IMR-90 (cell line): ENCODE data around the gene DHX40.
A peak's percentile ranks its signal among the peaks of the same experiment; 100 is the strongest.

Experiments used
- MAFK ChIP-seq: IDR thresholded peaks from 2 replicates; pipeline ENCODE4 v1.6.1; 2012; ENCODE audit warnings: low read depth, low read length, improper control_type of control experiment
- MXI1 ChIP-seq: IDR thresholded peaks from 2 replicates; pipeline ENCODE4 v1.6.1; 2012; ENCODE audit warnings: low read depth, mild to moderate bottlenecking, low read length, moderate library complexity, borderline replicate concordance
- POLR2A ChIP-seq: IDR thresholded peaks from 2 replicates; pipeline ENCODE4 v1.6.1; 2012; ENCODE audit warnings: mild to moderate bottlenecking, low read depth, low read length
- RFX5 ChIP-seq: IDR thresholded peaks from 2 replicates; pipeline ENCODE4 v1.8.0; 2012; ENCODE audit warnings: low read depth, mild to moderate bottlenecking, low read length, moderate library complexity
- SMC3 ChIP-seq: fragments of 150-350 bp; IDR thresholded peaks from 2 replicates; pipeline ENCODE4 v1.6.1; 2016; ENCODE audit warnings: low read depth, mild to moderate bottlenecking, antibody characterized with exemption, low read length, moderate library complexity
- TF ChIP-seq, protein P1 (sequence below): conservative IDR thresholded peaks from 2 replicates; pipeline ENCODE4 v1.5.1; 2012; ENCODE audit warnings: mild to moderate bottlenecking, low read depth, low read length, improper control_type of control experiment
- TF ChIP-seq, protein P2 (sequence below): fragments of 150-350 bp; IDR thresholded peaks from 2 replicates; pipeline ENCODE4 v1.6.1; 2017; ENCODE audit warnings: mild to moderate bottlenecking, antibody characterized with exemption, low read length, low read depth

- TF ChIP-seq, protein P1, sequence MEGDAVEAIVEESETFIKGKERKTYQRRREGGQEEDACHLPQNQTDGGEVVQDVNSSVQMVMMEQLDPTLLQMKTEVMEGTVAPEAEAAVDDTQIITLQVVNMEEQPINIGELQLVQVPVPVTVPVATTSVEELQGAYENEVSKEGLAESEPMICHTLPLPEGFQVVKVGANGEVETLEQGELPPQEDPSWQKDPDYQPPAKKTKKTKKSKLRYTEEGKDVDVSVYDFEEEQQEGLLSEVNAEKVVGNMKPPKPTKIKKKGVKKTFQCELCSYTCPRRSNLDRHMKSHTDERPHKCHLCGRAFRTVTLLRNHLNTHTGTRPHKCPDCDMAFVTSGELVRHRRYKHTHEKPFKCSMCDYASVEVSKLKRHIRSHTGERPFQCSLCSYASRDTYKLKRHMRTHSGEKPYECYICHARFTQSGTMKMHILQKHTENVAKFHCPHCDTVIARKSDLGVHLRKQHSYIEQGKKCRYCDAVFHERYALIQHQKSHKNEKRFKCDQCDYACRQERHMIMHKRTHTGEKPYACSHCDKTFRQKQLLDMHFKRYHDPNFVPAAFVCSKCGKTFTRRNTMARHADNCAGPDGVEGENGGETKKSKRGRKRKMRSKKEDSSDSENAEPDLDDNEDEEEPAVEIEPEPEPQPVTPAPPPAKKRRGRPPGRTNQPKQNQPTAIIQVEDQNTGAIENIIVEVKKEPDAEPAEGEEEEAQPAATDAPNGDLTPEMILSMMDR, result no peak
- TF ChIP-seq SMC3, result no peak
- TF ChIP-seq POLR2A, result no peak
- peak; percentile 94 for TF ChIP-seq RFX5
- no peak for TF ChIP-seq MAFK
- no peak for TF ChIP-seq MXI1
- TF ChIP-seq, protein P2, sequence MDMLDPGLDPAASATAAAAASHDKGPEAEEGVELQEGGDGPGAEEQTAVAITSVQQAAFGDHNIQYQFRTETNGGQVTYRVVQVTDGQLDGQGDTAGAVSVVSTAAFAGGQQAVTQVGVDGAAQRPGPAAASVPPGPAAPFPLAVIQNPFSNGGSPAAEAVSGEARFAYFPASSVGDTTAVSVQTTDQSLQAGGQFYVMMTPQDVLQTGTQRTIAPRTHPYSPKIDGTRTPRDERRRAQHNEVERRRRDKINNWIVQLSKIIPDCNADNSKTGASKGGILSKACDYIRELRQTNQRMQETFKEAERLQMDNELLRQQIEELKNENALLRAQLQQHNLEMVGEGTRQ, result no peak
Observed at GRCh38 chr17:59643159-59644140, 78.0 kb downstream of the DHX40 start.
